Body of pancreas (tissue), 4 donors: ENCODE results near the gene STAT5B. TPM values are rescaled to one million over a fixed set of nuclear protein-coding genes. Genes with fewer than 3 reads are reported as not detected.

Source experiments
- ATAC-seq: fragments of 150-250 bp; one replicate; pipeline ENCODE4 v1.9.1; 2016
- DNase-seq, 4 donors: peaks; one replicate each; pipeline ENCODE4 v3.0.0-alpha.2; 2019
- H3K27ac ChIP-seq, 4 donors: fragments of 200-600 bp; sonication (generic); 1 replicate in 3 of 4; 2 replicates in 1 of 4; pipeline versions ENCODE4 v1.5.1 to v1.6.1; 2016 to 2019; ENCODE audit warnings: mild to moderate bottlenecking in 1 of 4, mixed read lengths in 1 of 4, moderate library complexity in 1 of 4
- H3K27me3 ChIP-seq, 2 donors: fragments of 200-600 bp; sonication (generic); one replicate each; pipeline ENCODE4 v1.6.0; 2016; ENCODE audit warnings: mild to moderate bottlenecking in 1 of 2
- H3K36me3 ChIP-seq, 2 donors: fragments of 200-600 bp; sonication (generic); replicated peaks in 1 of 2; 2 replicates each; pipeline ENCODE4 v1.5.1; 2016; ENCODE audit warnings: low read depth in 2 of 2; ENCODE audit not compliant: insufficient read depth in 1 of 2
- H3K4me1 ChIP-seq: fragments of 200-600 bp; sonication (generic); one replicate; pipeline ENCODE4 v1.6.0; 2016
- H3K4me3 ChIP-seq, 2 donors: fragments of 200-600 bp; sonication (generic); 1 replicate in 1 of 2; 2 replicates in 1 of 2; pipeline ENCODE4 v1.5.1; 2016 to 2019
- H3K9me3 ChIP-seq, 3 donors: fragments of 200-600 bp; sonication (generic); 1 replicate in 2 of 3; 2 replicates in 1 of 3; pipeline ENCODE4 v1.5.1; 2016
- POLR2A ChIP-seq, 3 donors: fragments of 450-650 bp; IDR thresholded peaks; one replicate each; pipeline ENCODE4 v1.6.1; 2016; ENCODE audit warnings: antibody characterized with exemption in 3 of 3, mild to moderate bottlenecking in 2 of 3
- WGBS, 2 donors: methylation state at CpG; one replicate each; pipeline ENCODE4 v1.1.5; 2017; 5-methylcytosine and 5-hydroxymethylcytosine counted together
- intact Hi-C: fragments of 100-400 bp; cut with DNase I; formaldehyde crosslinking; loops from one replicate; pipeline ENCODE4 v1.15.1; 2023
- total RNA-seq, 2 donors: library from RNA; depleted of rRNA; stranded (reverse); fragments of >200 nt; gene quantifications; one replicate each; pipeline ENCODE4 v1.1.0, GENCODE V29; 2016
- TF ChIP-seq, protein P1 (sequence below), 7 experiments: fragments of 450-650 bp in 4 of 7; fragments of 200-600 bp in 3 of 7; sonication (generic) in 3 of 7; IDR thresholded peaks; one replicate each; pipeline ENCODE4 v1.5.1; 2016 to 2019; ENCODE audit warnings: antibody characterized with exemption in 7 of 7

STAT5B gene
- total RNA-seq, 2 donors from 2014 or later: 35.3 TPM

- 3 to 5% methylated on average over 18 to 33 of the region's 33 CpGs for WGBS, 2 donors
Measured at GRCh38 chr17:42180411-42180921, 95.7 kb downstream of the STAT5B start.

DNA sequence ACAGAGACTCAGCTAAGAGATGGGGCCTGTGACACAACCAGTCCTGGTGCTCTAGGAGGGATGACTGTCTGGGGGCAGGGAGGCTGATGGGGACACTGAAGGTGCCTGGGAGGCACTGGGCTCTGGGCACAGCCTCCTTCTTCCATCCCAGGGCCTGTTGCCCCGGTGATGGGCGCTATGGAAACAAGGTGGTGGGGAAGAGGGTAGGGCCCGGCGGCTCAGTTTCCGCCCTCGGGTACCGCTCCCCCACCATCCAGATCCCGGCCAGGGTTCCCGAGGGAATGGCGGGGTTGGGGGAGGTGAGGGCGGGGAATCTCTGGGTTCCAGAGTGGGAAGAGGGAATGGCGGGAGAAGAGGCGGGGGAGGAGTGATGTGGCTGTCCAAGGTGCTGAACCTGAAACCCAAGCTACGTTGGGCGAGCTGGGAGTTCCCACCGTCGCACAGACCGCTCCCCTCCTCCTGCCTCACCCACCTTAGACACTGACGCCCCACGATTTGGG, 96.2 kb downstream of the STAT5B start:
- ATAC-seq (peak; percentile 18), DNase-seq (peak; percentile 54 to 64 (median 60))
- H3K4me1 ChIP-seq: peaks cover 36% of the 10 kb centered on the region
- no peaks in the 10 kb centered on the region for H3K36me3 ChIP-seq
- H3K27ac ChIP-seq: no peak overlapping the region
- no peak overlapping the region for H3K4me3 ChIP-seq
- no peaks in the 10 kb centered on the region for H3K9me3 ChIP-seq
- intact Hi-C loops: no loop called here
- WGBS, 2 donors: 1 to 18% methylated on average over 12 to 20 of the region's 20 CpGs
- TF ChIP-seq, protein P1, sequence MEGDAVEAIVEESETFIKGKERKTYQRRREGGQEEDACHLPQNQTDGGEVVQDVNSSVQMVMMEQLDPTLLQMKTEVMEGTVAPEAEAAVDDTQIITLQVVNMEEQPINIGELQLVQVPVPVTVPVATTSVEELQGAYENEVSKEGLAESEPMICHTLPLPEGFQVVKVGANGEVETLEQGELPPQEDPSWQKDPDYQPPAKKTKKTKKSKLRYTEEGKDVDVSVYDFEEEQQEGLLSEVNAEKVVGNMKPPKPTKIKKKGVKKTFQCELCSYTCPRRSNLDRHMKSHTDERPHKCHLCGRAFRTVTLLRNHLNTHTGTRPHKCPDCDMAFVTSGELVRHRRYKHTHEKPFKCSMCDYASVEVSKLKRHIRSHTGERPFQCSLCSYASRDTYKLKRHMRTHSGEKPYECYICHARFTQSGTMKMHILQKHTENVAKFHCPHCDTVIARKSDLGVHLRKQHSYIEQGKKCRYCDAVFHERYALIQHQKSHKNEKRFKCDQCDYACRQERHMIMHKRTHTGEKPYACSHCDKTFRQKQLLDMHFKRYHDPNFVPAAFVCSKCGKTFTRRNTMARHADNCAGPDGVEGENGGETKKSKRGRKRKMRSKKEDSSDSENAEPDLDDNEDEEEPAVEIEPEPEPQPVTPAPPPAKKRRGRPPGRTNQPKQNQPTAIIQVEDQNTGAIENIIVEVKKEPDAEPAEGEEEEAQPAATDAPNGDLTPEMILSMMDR (IDR thresholded peaks at IDR 0.05): no peak
- TF ChIP-seq POLR2A (IDR thresholded peaks at IDR 0.05): no peak
- peaks cover 0 to 6% of the 10 kb centered on the region in 2 donors for H3K27me3 ChIP-seq

More at GRCh38 chr17:42180411-42180921, 95.7 kb downstream of the STAT5B start:
- ATAC-seq (no peak), DNase-seq (no peak)
- H3K36me3 ChIP-seq: no peaks in the 10 kb centered on the region
- H3K4me1 ChIP-seq: peaks cover 36% of the 10 kb centered on the region
- H3K27me3 ChIP-seq: peaks cover 0 to 6% of the 10 kb centered on the region in 2 donors
- TF ChIP-seq POLR2A (IDR thresholded peaks at IDR 0.05): no peak
- TF ChIP-seq, protein P1 (IDR thresholded peaks at IDR 0.05): no peak
- H3K27ac ChIP-seq: no peak overlapping the region
- no peak overlapping the region for H3K4me3 ChIP-seq
- no peaks in the 10 kb centered on the region for H3K9me3 ChIP-seq
- intact Hi-C loops: no loop called here

- DNase-seq (no peak), ATAC-seq (no peak)
- intact Hi-C loops: no loop called here
- Histone ChIP-seq H3K27me3 (peaks cover 0 to 6% of the 10 kb centered on the region in 2 donors), H3K9me3 (no peaks in the 10 kb centered on the region), H3K27ac (no peak overlapping the region), H3K4me1 (peaks cover 31% of the 10 kb centered on the region), H3K4me3 (no peak overlapping the region), H3K36me3 (no peaks in the 10 kb centered on the region)
- TF ChIP-seq POLR2A (IDR thresholded peaks at IDR 0.05): no peak
- TF ChIP-seq, protein P1 (IDR thresholded peaks at IDR 0.05): no peak
- WGBS, 2 donors: 8 to 9% methylated on average over 1 of the region's 1 CpG
Measured at GRCh38 chr17:42179335-42179734, 96.9 kb downstream of the STAT5B start.

DNA sequence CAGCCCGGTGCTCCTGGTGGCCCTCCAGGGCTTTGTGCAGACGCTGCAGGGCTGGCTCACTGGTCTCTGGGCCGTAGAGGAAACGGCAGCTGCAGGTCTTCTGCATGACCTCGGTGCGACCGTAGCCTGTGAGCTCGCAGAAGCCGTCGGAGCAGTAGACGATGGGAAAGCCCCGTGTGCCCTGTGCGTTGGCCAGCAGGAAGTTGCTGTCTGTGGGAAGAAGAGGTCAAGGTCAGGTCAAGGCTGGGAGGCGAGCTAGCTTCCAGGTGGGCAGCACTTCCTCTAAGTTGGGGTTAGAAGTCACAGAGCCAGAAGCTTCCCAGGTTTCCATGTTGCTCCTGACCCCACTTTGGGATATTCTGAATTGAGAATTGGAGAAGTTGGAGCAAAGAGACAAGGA, 97.4 kb downstream of the STAT5B start:
- WGBS, 2 donors: 26 to 29% methylated on average over 6 to 14 of the region's 14 CpGs
- no peak for DNase-seq
- H3K36me3 ChIP-seq: no peaks in the 10 kb centered on the region
- H3K4me3 ChIP-seq: no peak overlapping the region
- no peak overlapping the region for H3K27ac ChIP-seq
- H3K27me3 ChIP-seq: peaks cover 0 to 6% of the 10 kb centered on the region in 2 donors
- ATAC-seq: no peak
- peaks cover 26% of the 10 kb centered on the region for H3K4me1 ChIP-seq
- no peaks in the 10 kb centered on the region for H3K9me3 ChIP-seq
- no peak for TF ChIP-seq POLR2A (IDR thresholded peaks at IDR 0.05)
- TF ChIP-seq, protein P1 (IDR thresholded peaks at IDR 0.05): no peak
- intact Hi-C loops: no loop called here

DNA sequence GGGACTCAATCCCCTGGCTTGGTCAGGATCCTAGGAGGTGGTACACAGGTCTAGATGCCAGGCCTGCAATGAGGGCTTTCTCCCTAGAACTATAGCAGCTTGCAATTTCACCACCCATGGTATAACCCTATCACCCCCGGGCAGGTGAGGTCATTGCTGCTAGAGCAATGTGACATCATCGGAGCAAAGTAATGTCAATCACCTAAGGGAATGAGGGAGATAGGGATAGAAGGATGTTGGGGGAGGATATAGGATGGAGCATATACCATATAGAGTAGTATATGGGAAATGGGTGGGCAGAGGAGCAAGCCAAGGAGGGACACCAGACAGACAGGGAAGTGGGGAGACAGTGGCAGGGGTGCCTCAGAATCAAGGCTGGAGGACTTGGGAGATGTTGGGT, 98.5 kb downstream of the STAT5B start:
- WGBS, 2 donors: 78 to 79% methylated on average over 2 of the region's 2 CpGs
- TF ChIP-seq, protein P1 (IDR thresholded peaks at IDR 0.05): no peak
- no peak for TF ChIP-seq POLR2A (IDR thresholded peaks at IDR 0.05)
- ATAC-seq (no peak), DNase-seq (no peak)
- Histone ChIP-seq H3K27me3 (peaks cover 0 to 6% of the 10 kb centered on the region in 2 donors), H3K27ac (no peak overlapping the region), H3K4me3 (no peak overlapping the region), H3K9me3 (no peaks in the 10 kb centered on the region), H3K4me1 (peaks cover 18% of the 10 kb centered on the region), H3K36me3 (no peaks in the 10 kb centered on the region)
- intact Hi-C loops: no loop called here
